Neuron (in vitro differentiated cells): ENCODE data around the gene WAC.

Experiments
- H2AFZ ChIP-seq: one replicate; pipeline ENCODE4 v1.6.1; 2013; ENCODE audit warnings: low read depth, mild to moderate bottlenecking, inconsistent platforms, low read length, moderate library complexity
- H3K27me3 ChIP-seq: one replicate; pipeline ENCODE4 v1.6.1; 2013; ENCODE audit warnings: low read length; ENCODE audit not compliant: insufficient read depth
- H3K36me3 ChIP-seq: one replicate; pipeline ENCODE4 v1.6.1; 2013; ENCODE audit warnings: low read length; ENCODE audit not compliant: insufficient read depth
- H3K4me1 ChIP-seq: one replicate; pipeline ENCODE4 v1.6.1; 2013; ENCODE audit warnings: low read length; ENCODE audit not compliant: insufficient read depth
- H3K4me3 ChIP-seq: 2 replicates; pipeline ENCODE4 v1.5.1; 2013; ENCODE audit warnings: mild to moderate bottlenecking, low read length, moderate library complexity
- H3K9me3 ChIP-seq: one replicate; pipeline ENCODE4 v1.6.1; 2013; ENCODE audit warnings: low read length

The WAC gene

GRCh38 chr10:28612877-28613276 is 80.0 kb downstream of the WAC start:
- Histone ChIP-seq H3K27me3 (no peaks in the 10 kb centered on the region), H3K4me3 (no peak overlapping the region), H3K36me3 (peaks cover 96% of the 10 kb centered on the region), H3K4me1 (no peaks in the 10 kb centered on the region), H2AFZ (no peak overlapping the region), H3K9me3 (no peaks in the 10 kb centered on the region)

GRCh38 chr10:28616514-28616913 is 83.6 kb downstream of the WAC start:
- Histone ChIP-seq H3K4me3 (no peak overlapping the region), H2AFZ (no peak overlapping the region), H3K27me3 (no peaks in the 10 kb centered on the region), H3K36me3 (peaks cover 90% of the 10 kb centered on the region), H3K4me1 (no peaks in the 10 kb centered on the region), H3K9me3 (no peaks in the 10 kb centered on the region)

GRCh38 chr10:28619455-28619854 is 86.5 kb downstream of the WAC start:
- Histone ChIP-seq H3K27me3 (no peaks in the 10 kb centered on the region), H3K36me3 (peaks cover 65% of the 10 kb centered on the region), H3K4me3 (no peak overlapping the region), H2AFZ (no peak overlapping the region), H3K4me1 (no peaks in the 10 kb centered on the region), H3K9me3 (no peaks in the 10 kb centered on the region)

GRCh38 chr10:28620251-28620650 is 87.3 kb downstream of the WAC start:
- no peaks in the 10 kb centered on the region for H3K27me3 ChIP-seq
- H3K9me3 ChIP-seq, result no peaks in the 10 kb centered on the region
- no peak overlapping the region for H3K4me3 ChIP-seq
- no peak overlapping the region for H2AFZ ChIP-seq
- H3K4me1 ChIP-seq, result no peaks in the 10 kb centered on the region
- H3K36me3 ChIP-seq, result peaks cover 57% of the 10 kb centered on the region

- no peaks in the 10 kb centered on the region for H3K4me1 ChIP-seq
- H3K27me3 ChIP-seq, result no peaks in the 10 kb centered on the region
- no peak overlapping the region for H2AFZ ChIP-seq
- H3K9me3 ChIP-seq, result no peaks in the 10 kb centered on the region
- H3K4me3 ChIP-seq, result no peak overlapping the region
- H3K36me3 ChIP-seq, result peaks cover 25% of the 10 kb centered on the region
Measured at GRCh38 chr10:28623483-28623882, 90.6 kb downstream of the WAC start.

GRCh38 chr10:28624351-28624750 is 91.4 kb downstream of the WAC start:
- Histone ChIP-seq H3K36me3 (peaks cover 19% of the 10 kb centered on the region), H3K9me3 (no peaks in the 10 kb centered on the region), H3K27me3 (no peaks in the 10 kb centered on the region), H3K4me3 (no peak overlapping the region), H3K4me1 (no peaks in the 10 kb centered on the region), H2AFZ (no peak overlapping the region)

GRCh38 chr10:28627102-28627501 is 94.2 kb downstream of the WAC start:
- Histone ChIP-seq H3K4me1 (no peaks in the 10 kb centered on the region), H3K36me3 (no peaks in the 10 kb centered on the region)

GRCh38 chr10:28628184-28628893 is 95.4 kb downstream of the WAC start:
- Histone ChIP-seq H3K36me3 (no peaks in the 10 kb centered on the region), H3K9me3 (no peaks in the 10 kb centered on the region), H3K27me3 (no peaks in the 10 kb centered on the region), H2AFZ (no peak overlapping the region), H3K4me1 (no peaks in the 10 kb centered on the region), H3K4me3 (no peak overlapping the region)

More at GRCh38 chr10:28627102-28627501, 94.2 kb downstream of the WAC start:
- Histone ChIP-seq H3K4me3 (no peak overlapping the region), H3K9me3 (no peaks in the 10 kb centered on the region), H3K27me3 (no peaks in the 10 kb centered on the region), H2AFZ (no peak overlapping the region)

- no peak overlapping the region for H2AFZ ChIP-seq
- H3K4me1 ChIP-seq, result no peaks in the 10 kb centered on the region
- H3K9me3 ChIP-seq, result no peaks in the 10 kb centered on the region
- no peaks in the 10 kb centered on the region for H3K36me3 ChIP-seq
- no peaks in the 10 kb centered on the region for H3K27me3 ChIP-seq
- no peak overlapping the region for H3K4me3 ChIP-seq
Measured at GRCh38 chr10:28631896-28632583, 99.1 kb downstream of the WAC start.

- Histone ChIP-seq H3K36me3 (no peaks in the 10 kb centered on the region), H3K4me3 (no peak overlapping the region), H3K27me3 (no peaks in the 10 kb centered on the region), H3K9me3 (no peaks in the 10 kb centered on the region), H3K4me1 (no peaks in the 10 kb centered on the region), H2AFZ (no peak overlapping the region)
Measured at GRCh38 chr10:28632584-28632945, 99.6 kb downstream of the WAC start.

GRCh38 chr10:28633750-28634149 is 100.8 kb downstream of the WAC start:
- H3K27me3 ChIP-seq, result no peaks in the 10 kb centered on the region
- no peak overlapping the region for H3K4me3 ChIP-seq
- no peaks in the 10 kb centered on the region for H3K36me3 ChIP-seq
- H2AFZ ChIP-seq, result no peak overlapping the region
- no peaks in the 10 kb centered on the region for H3K9me3 ChIP-seq
- no peaks in the 10 kb centered on the region for H3K4me1 ChIP-seq

- Histone ChIP-seq H3K4me1 (no peaks in the 10 kb centered on the region), H3K4me3 (no peak overlapping the region), H3K27me3 (no peaks in the 10 kb centered on the region), H3K9me3 (no peaks in the 10 kb centered on the region), H2AFZ (no peak overlapping the region), H3K36me3 (no peaks in the 10 kb centered on the region)
Measured at GRCh38 chr10:28637346-28637745, 104.4 kb downstream of the WAC start.

- Histone ChIP-seq H3K36me3 (no peaks in the 10 kb centered on the region), H3K4me1 (no peaks in the 10 kb centered on the region), H2AFZ (no peak overlapping the region), H3K4me3 (no peak overlapping the region), H3K9me3 (no peaks in the 10 kb centered on the region), H3K27me3 (no peaks in the 10 kb centered on the region)
Measured at GRCh38 chr10:28638392-28638791, 105.5 kb downstream of the WAC start.

GRCh38 chr10:28640551-28640950 is 107.6 kb downstream of the WAC start:
- Histone ChIP-seq H3K4me3 (no peak overlapping the region), H2AFZ (no peak overlapping the region), H3K27me3 (no peaks in the 10 kb centered on the region)

More at GRCh38 chr10:28640551-28640950, 107.6 kb downstream of the WAC start:
- Histone ChIP-seq H3K4me1 (no peaks in the 10 kb centered on the region), H3K9me3 (no peaks in the 10 kb centered on the region), H3K36me3 (no peaks in the 10 kb centered on the region)
